Stimulated activated CD4-positive, alpha-beta T cell treated with anti-CD3 and anti-CD28 coated beads, Interleukin-12 subunit alpha, Interleukin-12 subunit beta, amount 100 ng/mL, for 24 hours (primary cell): Measurements from ENCODE around the gene IFNL2.
"Not testable (repeated sequence)": the region's sequence is repeated elsewhere in the genome, so short reads cannot be mapped to it uniquely, and the experiment has no call there.

Experiments used
- DNase-seq, 2 experiments: peaks; one replicate each; pipeline ENCODE4 v3.0.0-alpha.2; 2020; ENCODE audit warnings: low read depth in 2 of 2

The IFNL2 gene

GRCh38 chr19:39268085-39268484 is at the start of gene IFNL2:
Gene IFNL2, plus strand, starts transcription at chr19:39268396. Its CDS starts 173 bp downstream, at chr19:39268569.
- DNase-seq = not testable (repeated sequence)

- DNase-seq = not testable (repeated sequence)
These were observed 49.1 kb upstream of the IFNL2 start for GRCh38 chr19:39219108-39219507.

GRCh38 chr19:39223703-39224279 is 44.4 kb upstream of the IFNL2 start:
- no peak for DNase-seq

- DNase-seq = no peak
These were observed 43.3 kb upstream of the IFNL2 start for GRCh38 chr19:39224910-39225309.

- DNase-seq = no peak
These were observed 38.0 kb upstream of the IFNL2 start for GRCh38 chr19:39230096-39230764.

- no peak for DNase-seq
These were observed 35.5 kb upstream of the IFNL2 start for GRCh38 chr19:39232708-39233107.

GRCh38 chr19:39236527-39236926 is 31.7 kb upstream of the IFNL2 start:
- no peak for DNase-seq

GRCh38 chr19:39237200-39238184 is 30.7 kb upstream of the IFNL2 start:
- DNase-seq = peak; percentile 24 to 46

- DNase-seq = no peak
These were observed 30.0 kb upstream of the IFNL2 start for GRCh38 chr19:39238209-39238608.

GRCh38 chr19:39238944-39239343 is 29.3 kb upstream of the IFNL2 start:
- DNase-seq = no peak

- DNase-seq = no peak
These were observed 27.8 kb upstream of the IFNL2 start for GRCh38 chr19:39240421-39240820.

- not testable (repeated sequence) for DNase-seq
These were observed 24.5 kb upstream of the IFNL2 start for GRCh38 chr19:39243741-39244140.

GRCh38 chr19:39244410-39245100 is 23.6 kb upstream of the IFNL2 start, which contains the start of gene IFNL3:
Gene IFNL3, minus strand, starts transcription at chr19:39245006. Its CDS starts 39 bp downstream, at chr19:39244967.
- not testable (repeated sequence) for DNase-seq

GRCh38 chr19:39245166-39245565 is 23.0 kb upstream of the IFNL2 start:
- not testable (repeated sequence) for DNase-seq

GRCh38 chr19:39246951-39247669 is 21.1 kb upstream of the IFNL2 start:
- peak in 1 of 2 experiments; percentile 32 for DNase-seq

- DNase-seq = no peak
These were observed 20.2 kb upstream of the IFNL2 start for GRCh38 chr19:39247701-39248664.

GRCh38 chr19:39248806-39249205 is 19.4 kb upstream of the IFNL2 start, which contains the start of gene IFNL4:
Gene IFNL4, minus strand, starts transcription at chr19:39248856.
- DNase-seq = no peak

- no peak for DNase-seq
These were observed 17.1 kb upstream of the IFNL2 start for GRCh38 chr19:39251081-39251480.

GRCh38 chr19:39251846-39252245 is 16.4 kb upstream of the IFNL2 start:
- DNase-seq = no peak

- DNase-seq = no peak
These were observed 15.7 kb upstream of the IFNL2 start for GRCh38 chr19:39252458-39252857.
